LoVo (cell line): ENCODE data around the gene BLOC1S4.
A peak's percentile ranks its signal among the peaks of the same experiment; 100 is the strongest.
"Not testable (repeated sequence)": the region's sequence is repeated elsewhere in the genome, so short reads cannot be mapped to it uniquely, and the experiment has no call there.

ENCODE experiments used
- DNase-seq: peaks from one replicate; pipeline ENCODE4 v3.0.0-alpha.2; 2016; ENCODE audit warnings: low spot score

The BLOC1S4 gene, protein sequence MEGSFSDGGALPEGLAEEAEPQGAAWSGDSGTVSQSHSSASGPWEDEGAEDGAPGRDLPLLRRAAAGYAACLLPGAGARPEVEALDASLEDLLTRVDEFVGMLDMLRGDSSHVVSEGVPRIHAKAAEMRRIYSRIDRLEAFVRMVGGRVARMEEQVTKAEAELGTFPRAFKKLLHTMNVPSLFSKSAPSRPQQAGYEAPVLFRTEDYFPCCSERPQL

DNA sequence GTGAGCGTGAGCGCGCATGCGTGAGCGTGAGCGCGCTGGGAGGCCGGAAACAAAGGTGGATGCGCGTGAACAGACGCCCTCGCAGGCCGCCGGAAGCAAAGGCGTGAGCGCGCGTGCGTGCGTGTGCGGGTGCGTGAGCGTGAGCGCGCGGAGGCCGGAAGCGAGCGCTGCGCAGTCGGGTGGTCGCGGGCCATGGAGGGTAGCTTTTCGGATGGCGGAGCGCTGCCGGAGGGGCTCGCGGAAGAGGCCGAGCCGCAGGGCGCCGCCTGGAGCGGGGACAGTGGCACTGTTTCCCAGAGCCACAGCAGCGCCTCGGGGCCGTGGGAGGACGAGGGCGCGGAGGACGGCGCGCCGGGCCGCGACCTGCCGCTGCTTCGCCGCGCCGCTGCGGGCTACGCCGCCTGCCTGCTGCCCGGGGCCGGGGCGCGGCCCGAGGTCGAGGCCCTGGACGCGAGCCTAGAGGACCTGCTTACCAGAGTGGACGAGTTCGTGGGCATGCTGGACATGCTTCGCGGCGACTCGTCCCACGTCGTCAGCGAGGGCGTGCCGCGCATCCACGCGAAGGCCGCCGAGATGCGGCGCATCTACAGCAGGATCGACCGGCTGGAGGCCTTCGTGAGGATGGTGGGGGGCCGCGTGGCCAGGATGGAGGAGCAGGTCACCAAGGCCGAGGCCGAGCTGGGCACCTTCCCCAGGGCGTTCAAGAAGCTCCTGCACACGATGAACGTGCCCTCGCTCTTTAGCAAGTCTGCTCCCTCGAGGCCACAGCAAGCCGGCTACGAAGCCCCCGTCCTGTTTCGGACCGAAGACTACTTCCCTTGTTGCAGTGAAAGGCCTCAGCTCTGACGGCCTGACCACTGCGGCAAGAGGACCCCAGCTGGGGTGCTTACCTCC, at the start of gene BLOC1S4:
Gene BLOC1S4 (plus strand): TSS at position 157 of the 894 bp plus-strand sequence. CDS start 36 bp downstream, at position 193.
- peak; percentile 90 for DNase-seq

DNA sequence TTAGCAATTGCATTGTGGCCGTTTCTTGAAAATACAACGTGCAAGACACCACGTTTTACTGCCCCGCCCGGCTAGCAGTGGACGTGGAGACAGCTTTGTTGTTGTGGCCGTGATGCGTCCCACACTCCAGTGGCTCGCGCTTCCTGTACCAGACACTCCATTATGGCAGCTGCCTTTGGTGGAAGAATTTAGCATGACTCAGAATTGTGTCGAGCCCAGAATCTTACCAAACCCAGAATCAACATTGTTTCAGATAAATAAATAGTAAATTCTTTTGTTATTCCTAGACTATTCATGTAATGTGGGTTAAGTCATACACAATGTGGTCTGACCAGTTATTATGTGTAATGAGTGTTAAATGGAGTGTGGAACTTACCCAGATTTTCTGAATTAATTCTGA, 47.6 kb upstream of the BLOC1S4 start:
- no peak for DNase-seq

DNA sequence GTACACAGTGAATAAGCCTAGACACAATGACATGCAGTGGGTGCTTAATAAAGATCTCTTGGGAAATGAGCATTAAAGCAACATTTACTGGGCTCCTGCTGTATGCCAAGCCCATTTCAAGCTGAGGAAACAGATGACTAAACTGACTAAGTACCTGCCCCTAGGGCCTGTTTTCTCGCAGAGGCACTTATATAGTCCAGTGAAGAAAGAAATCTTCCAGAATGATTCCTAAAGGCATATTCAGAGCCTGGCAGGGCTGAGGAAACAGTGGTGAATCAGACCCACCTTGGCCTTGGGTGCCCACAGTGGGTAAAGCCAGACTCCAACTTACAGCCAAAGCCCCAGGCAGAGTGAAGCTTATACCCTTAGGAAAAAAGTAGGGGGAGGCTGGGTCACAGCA, 44.3 kb upstream of the BLOC1S4 start:
- no peak for DNase-seq

DNA sequence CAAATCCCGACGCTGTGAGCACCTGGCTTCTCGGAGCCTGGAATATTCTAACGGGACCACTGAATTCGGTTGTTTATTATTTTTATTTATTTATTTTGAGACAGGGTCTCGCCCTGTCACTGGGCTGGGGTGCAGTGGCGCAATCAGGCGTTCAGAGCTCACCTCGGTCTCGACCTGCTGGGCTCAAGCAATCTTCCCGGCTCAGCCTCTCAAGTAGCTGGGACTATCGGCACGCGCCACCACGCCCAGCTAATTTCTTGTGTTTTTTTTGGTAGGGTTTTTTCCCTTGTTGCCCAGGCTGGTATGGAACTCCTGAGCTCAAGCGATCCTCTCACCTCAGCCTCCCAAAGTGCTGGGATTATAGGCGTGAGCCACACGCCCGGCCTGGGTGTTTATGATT, 43.8 kb upstream of the BLOC1S4 start:
- DNase-seq, result no peak

DNA sequence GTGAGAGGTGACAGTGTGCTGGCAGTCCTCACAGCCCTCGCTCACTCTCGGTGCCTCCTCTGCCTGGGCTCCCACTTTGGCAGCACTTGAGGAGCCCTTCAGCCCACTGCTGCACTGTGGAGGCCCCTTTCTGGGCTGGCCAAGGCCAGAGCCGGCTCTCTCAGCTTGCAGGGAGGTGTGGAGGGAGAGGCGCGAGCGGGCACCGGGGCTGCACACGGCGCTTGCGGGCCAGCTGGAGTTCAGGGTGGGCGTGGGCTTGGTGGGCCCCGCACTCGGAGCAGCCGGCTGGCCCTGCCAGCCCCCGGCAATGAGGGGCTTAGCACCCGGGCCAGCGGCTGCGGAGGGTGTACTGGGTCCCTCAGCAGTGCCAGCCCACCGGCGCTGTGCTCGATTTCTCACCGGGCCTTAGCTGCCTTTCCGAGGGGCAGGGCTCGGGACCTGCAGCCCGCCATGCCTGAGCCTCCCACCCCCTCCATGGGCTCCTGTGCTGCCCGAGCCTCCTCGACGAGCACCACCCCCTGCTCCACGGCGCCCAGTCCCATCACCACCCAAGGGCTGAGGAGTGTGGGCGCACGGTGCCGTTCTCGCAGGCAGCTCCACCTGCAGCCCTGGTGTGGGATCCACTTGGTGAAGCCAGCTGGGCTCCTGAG, 43.3 kb upstream of the BLOC1S4 start:
- DNase-seq, result not testable (repeated sequence)

DNA sequence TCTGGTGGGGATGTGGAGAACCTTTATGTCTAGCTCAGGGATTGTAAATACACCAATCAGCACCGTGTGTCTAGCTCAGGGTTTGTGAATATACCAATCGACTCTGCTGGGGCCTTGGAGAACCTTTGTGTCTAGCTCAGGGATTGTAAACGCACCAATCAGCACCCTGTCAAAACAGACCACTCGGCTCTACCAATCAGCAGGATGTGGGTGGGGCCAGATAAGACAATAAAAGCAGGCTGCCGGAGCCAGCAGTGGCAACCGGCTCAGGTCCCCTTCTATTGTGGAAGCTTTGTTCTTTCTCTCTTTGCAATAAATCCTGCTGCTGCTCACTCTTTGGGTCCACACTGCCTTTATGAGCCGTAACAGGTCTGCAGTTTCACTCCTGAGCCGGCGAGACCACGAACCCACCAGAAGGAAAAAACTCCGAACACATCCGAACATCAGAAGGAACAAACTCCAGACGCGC, 42.7 kb upstream of the BLOC1S4 start:
- DNase-seq, result not testable (repeated sequence)

DNA sequence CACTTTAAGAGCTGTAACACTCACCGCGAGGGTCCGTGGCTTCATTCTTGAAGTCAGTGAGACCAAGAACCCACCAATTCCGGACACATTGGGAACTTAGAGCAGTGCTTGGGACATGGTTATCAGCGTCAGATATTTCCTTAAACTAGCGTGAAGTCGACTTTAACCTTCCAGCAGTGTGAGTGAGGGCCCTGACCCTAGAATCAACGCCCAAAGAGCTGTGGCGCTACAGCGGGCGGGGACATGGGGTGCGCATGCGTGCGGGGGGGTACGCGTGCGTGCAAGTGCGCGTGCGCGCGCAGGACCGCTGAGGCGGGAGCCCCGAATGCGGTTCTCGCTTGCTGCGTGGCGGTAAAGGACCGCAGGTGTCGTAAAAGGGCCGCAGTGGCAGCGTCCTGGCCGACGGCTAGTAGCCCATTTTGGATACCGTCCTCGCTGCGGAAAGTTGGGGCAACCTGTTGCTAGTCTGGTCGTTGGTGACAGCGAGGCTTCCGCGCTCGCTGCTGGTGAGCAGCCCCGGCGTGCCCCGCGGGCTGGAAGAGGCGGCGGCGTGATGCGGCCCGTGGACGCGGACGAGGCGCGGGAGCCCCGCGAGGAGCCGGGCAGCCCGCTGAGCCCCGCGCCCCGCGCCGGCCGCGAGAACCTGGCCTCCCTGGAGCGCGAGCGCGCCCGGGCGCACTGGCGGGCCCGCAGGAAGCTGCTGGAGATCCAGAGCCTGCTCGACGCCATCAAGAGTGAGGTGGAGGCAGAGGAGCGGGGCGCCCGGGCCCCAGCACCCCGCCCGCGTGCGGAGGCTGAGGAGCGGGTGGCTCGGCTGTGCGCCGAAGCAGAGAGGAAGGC, 42.1 kb upstream of the BLOC1S4 start:
- peak; percentile 96 for DNase-seq

DNA sequence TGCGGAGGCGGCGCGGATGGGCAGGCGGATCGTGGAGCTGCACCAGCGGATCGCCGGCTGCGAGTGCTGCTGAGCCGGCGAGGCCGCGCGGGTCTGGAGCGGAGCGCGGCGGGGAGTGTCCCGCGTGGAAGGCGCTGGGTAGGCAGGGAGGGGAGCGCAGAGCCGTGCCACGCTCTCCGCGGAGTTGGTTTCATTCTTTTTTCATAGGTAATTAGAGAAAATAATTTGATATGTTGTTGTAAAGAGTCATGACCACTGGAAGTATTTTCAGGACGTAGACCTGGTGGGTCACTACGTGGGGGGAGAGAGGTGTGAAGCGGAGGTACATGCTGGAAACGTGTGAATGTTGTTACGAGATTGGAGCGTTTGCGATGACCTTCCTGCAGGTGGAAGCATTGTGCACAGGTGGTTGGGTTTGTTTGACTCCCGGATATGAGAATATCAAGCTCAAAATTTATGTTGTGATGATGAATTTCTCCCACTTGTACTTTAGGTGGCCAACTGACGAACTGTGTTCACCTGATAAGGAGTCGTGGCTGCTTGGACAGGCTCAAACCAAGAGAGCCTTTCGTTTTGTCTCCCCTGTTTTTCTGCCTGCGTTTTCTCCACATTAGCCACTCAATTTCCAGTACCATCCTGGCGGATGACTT, 41.3 kb upstream of the BLOC1S4 start:
- peak; percentile 68 for DNase-seq

DNA sequence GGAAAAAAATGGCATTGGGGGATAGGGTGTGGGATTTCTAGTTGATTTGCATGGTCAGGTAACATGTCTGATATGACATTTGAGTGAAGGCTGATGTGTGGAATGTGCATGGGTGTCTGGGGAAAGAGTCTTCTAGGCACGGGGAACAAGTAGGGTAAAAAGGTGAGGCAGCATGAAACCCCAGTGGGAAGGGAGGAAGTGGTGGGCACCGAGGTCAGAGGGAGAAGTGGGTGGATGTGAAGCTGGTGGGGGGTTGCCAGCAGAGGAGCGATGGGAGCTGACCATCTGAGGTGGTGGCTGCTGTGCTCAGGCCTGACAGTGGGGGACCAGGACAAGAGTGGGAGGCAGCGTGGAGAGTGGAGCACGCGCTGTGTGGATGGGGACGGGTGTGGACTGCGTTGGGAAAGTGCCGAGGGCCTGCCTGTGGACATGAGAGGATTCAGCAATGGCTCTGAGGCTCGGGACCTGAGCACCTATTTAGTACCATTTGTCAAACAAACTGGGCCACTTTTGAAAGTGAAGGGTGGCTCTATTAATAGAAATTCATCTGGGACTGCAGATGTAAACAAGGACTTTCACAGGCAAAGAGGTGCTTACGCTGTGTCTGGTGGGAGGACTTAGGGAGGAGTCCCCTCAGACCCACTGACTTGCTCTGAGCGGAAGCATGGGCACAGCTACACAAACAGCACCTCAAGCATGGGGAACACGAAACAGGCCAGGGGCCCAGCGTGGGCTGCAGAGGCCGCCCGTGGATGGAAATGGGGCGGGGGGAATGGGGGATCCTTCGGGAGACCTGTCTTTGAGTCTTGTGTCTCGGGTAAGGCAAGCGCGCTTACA, 39.0 kb upstream of the BLOC1S4 start:
- DNase-seq, result no peak

DNA sequence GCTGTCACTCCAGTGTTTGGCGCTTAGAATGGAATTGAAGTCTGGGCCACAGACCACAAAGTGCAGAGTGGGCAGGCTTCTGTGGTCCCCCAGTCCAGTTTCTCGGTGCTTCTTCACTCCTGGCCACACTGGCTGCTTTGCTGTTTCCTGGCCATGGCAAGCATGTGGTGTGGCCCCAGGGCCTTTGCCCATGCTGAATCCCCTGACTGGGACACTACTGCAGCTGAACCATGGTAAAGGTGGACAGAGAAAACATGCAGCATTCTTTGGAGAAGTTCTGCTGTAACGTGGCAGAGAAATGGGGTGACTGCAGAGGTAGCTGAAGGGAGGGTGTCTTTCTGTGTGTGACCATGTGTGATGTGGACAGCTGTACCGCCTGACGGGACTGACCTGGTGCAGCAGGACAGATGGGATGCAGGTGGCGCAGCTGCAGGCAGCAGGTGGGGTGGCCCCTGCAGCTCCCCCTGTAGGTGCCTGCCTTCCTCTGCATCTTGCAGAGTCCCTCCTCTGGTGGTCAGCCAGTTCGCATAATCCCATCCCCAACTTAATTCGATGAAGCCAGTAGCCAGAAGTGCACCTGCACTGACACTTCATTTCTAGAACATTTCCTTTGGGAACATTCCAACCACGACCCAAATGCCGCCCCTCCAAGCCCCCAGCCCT, 35.5 kb upstream of the BLOC1S4 start:
- no peak for DNase-seq

DNA sequence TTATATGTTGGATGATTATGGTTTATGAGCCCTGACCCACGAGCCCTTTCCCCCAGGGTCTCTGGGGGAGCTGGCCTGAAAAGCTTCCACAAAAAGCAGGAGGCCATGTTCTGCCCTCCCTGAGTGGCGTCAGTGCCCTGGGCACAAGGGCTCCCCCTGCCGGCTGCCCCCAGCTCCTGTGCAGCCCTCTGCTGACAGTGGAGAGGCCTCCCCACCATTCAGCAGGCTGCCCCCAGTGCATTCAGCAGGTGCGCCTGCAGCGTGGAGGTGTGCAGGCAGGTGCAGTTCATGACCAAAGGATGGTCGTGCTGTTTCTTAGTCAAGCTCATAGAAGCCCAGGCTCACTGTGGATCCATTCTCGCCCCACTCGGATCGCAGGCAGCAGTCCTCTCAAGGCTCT, 34.8 kb upstream of the BLOC1S4 start:
- no peak for DNase-seq

DNA sequence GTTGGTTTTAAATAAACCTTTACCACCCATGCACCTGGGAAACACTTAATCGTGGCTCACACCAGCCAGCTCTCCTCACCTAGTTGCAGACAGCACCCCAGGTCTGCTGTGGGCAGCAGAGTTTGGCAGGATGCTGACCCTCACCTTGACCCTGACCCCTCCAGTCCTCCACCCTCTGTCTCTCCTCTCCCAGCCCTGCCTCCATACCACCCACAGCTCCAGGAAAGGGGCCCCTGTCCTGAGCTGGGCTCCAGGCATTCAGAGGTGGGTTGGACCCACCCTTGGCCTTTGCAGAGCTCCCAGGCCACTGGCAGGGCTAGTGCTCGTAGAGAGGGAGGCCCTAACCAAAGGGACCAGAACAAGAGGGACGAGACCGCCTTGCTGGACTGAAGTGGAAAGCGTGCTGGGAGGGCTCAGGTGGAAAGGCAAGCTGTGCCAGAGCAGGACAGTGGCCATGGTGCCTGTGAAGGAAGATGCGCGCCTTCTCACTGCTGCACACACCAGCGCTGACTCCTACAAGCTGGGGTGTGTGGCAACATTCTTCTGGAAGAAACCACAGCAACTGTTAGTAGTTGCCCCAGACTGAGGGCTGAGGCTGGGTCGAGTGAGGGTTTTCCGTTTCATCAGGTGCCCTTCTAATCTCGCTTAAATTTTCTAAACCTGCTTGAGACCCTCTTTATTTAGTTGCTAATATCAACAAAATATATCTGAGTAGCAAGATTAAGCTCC, 32.9 kb upstream of the BLOC1S4 start:
- DNase-seq, result no peak

DNA sequence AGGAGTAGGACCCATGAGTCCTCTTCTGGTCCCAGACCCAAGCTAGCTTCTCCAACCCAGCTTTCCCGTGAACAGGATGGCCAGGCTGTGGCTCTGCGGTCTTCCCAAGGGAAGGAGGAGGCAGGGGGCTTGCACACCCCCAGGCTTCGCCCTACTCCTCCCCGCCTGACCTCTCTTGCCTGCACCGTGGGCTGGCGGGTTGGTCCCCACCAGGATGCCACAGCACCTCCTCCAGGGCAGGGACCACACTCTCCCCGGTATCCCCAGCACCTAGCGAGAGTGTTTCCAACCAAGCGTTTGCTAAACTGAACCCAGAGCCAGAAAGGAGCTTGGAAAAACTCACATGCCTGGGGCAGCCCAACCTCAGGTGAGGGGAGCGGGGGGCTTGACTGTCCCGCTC, 31.3 kb upstream of the BLOC1S4 start:
- DNase-seq, result no peak

DNA sequence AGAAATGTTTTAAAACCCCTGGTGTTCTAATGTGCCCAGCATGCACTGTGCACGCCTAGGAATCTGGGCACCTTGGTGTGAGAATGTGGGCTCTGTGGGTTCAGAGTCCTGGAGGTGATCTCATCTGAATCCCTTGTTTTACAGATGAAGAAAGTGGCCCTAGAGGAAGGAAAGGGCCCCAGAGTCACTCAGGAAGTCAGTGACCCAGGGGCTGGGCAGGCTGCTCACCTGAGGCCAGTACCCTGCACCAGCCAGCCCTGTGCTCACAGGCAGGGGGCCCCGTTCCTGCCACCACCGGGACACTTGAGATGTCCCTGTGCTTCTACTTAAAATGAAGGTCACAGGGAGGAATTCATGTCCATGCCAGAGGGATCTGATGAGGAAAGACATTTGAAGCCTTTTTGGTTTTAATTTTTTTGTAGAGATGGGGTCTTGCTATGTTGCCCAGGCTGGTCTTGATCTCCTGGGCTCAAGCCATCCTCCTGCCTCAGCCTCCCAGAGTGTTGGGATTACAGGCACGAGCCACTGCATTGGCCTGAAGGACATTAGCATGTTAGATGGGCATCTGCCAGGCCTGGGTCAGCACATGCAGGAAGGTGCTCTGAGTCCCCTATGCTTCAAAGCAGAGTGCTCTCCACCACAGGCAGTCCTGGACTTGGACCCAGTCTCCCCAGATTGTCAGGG, 29.7 kb upstream of the BLOC1S4 start:
- no peak for DNase-seq

DNA sequence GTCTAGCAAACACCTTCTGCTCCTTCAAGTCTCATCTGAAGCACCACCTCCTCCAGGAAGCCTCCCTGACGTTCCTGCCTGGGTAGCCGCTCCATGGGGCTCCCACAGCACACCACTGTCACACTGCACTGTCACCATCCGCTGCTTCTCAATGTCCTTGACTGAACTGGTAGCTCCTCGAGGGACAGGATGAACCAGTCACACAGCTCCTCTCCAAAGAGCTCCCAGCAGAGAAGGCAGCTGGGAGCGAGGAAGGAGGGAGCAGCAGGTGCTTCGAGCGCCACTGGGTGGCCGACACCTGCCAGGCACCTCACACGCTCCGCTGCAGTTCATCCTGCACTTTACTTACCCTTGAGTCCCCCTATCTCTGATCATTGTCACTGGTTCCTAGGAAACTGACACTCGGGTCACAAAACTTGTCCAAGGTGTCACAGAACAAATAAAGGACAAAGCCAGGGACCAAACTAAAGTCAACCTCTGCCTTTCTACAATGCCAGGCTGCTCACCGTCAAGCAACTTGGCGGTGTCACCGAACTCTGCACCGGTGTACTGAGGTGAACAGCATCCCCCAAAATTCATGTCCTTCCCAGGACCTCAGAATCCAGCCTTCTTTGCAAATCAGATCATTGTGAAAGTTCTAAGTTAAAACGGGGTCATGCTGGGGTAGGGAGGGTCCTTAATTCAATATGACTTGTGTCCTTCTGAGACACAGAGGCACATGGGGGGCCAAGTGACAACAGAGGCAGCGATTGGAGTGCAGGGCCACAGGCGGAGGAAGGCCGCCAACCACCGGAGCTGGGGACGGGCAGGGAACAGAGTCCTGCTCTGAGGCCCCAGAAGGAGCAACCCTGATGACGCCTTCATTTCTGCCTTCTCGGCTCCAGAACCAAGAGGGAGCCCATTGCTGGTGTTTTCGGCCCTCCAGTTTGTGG, 27.8 kb upstream of the BLOC1S4 start:
- no peak for DNase-seq

DNA sequence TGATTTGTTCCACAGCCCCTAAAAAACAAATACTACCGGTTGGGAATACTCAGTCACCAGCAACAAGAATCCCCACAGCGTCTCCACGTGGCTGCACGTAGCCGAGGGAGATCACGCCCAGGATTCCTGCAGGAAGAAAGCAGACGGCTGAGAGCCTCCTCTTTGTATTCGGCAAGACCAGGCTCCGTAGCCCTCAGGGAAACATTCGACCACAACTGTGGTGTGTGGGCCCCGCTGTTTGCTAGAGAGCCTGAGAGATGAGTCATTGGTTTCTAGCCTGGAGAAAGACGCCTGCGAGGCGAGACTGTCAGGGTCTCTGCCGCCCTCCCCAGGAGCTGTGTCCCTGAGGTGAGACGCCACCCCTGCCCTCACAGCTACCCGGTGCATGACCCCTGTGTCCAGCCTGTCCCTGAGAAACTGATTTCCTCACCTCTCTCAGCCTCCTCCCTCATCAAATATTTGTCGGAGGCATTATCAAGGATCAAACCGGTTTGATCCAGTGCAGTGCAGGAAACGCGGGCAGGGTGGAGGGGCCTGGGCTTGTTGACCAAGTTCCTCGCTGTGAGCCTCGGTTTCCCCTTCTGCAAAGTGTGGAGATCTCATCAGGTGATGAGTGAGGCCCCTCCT, 27.0 kb upstream of the BLOC1S4 start:
- peak; percentile 82 for DNase-seq

DNA sequence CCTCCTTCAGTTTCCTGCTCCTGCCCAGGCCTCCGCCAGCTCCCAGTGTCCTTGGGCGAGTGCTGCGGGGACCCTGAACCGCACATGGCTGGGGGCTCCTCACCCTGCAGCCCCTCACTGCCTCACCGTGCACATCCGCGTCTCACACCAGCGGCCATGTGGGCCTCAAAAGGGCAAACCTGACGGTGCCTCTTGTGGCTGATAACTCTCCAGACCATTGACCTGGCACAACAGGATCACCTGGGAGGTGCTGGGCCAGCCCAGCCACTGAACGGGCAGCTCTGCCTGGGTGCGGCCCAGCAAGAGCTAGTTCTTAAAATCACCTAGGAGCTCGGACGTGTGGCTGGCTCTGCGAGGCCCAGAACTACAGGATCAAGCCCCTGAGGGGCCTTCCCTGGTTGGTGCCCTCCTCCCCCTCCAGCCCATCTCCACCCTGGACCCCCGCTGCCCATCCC, 26.4 kb upstream of the BLOC1S4 start:
- no peak for DNase-seq
